GM23338 (cell line): ENCODE data around the gene TFDP1. TPM values are rescaled to one million over a fixed set of nuclear protein-coding genes. Genes with fewer than 3 reads are reported as not detected.

Experiments used
- ATAC-seq: fragments of 200-7000 bp; cut with Tn5 transposase; 3 replicates; pipeline ENCODE4 v1.9.1; 2020
- DNase-seq: peaks from one replicate; pipeline ENCODE4 v3.0.0-alpha.2; 2015; ENCODE audit warnings: low spot score
- H2AFZ ChIP-seq: fragments of 200-600 bp; sonication (generic); 2 replicates; pipeline ENCODE4 v1.8.0; 2016; ENCODE audit warnings: antibody characterized with exemption, mild to moderate bottlenecking, moderate library complexity
- H3F3A ChIP-seq: fragments of 200-600 bp; sonication (generic); replicated peaks from 2 replicates; pipeline ENCODE4 v1.8.0; 2017; ENCODE audit warnings: antibody characterized with exemption, mixed run types, low read depth
- H3K27ac ChIP-seq: fragments of 200-600 bp; sonication (generic); 2 replicates; pipeline ENCODE4 v1.6.1; 2016; ENCODE audit warnings: low read depth
- H3K27me3 ChIP-seq: fragments of 200-600 bp; sonication (generic); 2 replicates; pipeline ENCODE4 v1.8.0; 2016; ENCODE audit warnings: mild to moderate bottlenecking, mixed run types, moderate library complexity; ENCODE audit not compliant: insufficient read depth
- H3K36me3 ChIP-seq: fragments of 200-600 bp; sonication (generic); 2 replicates; pipeline ENCODE4 v1.8.0; 2016; ENCODE audit warnings: mild to moderate bottlenecking; ENCODE audit not compliant: insufficient read depth
- H3K4me1 ChIP-seq: fragments of 200-600 bp; sonication (generic); 2 replicates; pipeline ENCODE4 v1.8.0; 2016; ENCODE audit warnings: mild to moderate bottlenecking, moderate library complexity; ENCODE audit not compliant: insufficient read depth
- H3K4me2 ChIP-seq: fragments of 200-600 bp; sonication (generic); 2 replicates; pipeline ENCODE4 v1.7.1; 2017; ENCODE audit warnings: mixed run types
- H3K4me3 ChIP-seq: fragments of 200-600 bp; sonication (generic); 2 replicates; pipeline ENCODE4 v1.6.1; 2016; ENCODE audit warnings: mixed run types
- H3K79me2 ChIP-seq: fragments of 200-600 bp; sonication (generic); replicated peaks from 2 replicates; pipeline ENCODE4 v1.8.0; 2017; ENCODE audit warnings: mild to moderate bottlenecking; ENCODE audit not compliant: insufficient read depth
- H3K9me2 ChIP-seq: fragments of 200-600 bp; sonication (generic); 2 replicates; pipeline ENCODE4 v1.8.0; 2017; ENCODE audit not compliant: insufficient read depth
- H4K20me1 ChIP-seq: fragments of 200-600 bp; sonication (generic); replicated peaks from 2 replicates; pipeline ENCODE4 v1.8.0; 2017; ENCODE audit warnings: mild to moderate bottlenecking; ENCODE audit not compliant: insufficient read depth
- H3K27ac Mint-ChIP-seq: 2 replicates; pipeline ENCODE4 v1.8.0; 2020; ENCODE audit warnings: inconsistent platforms, mild to moderate bottlenecking, moderate library complexity, mixed read lengths
- H3K27me3 Mint-ChIP-seq: 3 replicates; pipeline ENCODE4 v1.8.0; 2022; ENCODE audit warnings: low read depth, mild to moderate bottlenecking, moderate library complexity, mixed read lengths, inconsistent platforms; ENCODE audit not compliant: insufficient read depth, poor library complexity
- H3K36me3 Mint-ChIP-seq: 3 replicates; pipeline ENCODE4 v1.8.0; 2021; ENCODE audit warnings: low read depth, mild to moderate bottlenecking, inconsistent platforms, moderate library complexity, mixed read lengths
- H3K4me1 Mint-ChIP-seq: 3 replicates; pipeline ENCODE4 v1.8.0; 2020; ENCODE audit warnings: mild to moderate bottlenecking, inconsistent platforms, mixed read lengths
- H3K4me3 Mint-ChIP-seq: 3 replicates; pipeline ENCODE4 v1.8.0; 2021; ENCODE audit warnings: moderate library complexity, mild to moderate bottlenecking, inconsistent platforms, mixed read lengths
- H3K9me3 Mint-ChIP-seq: 3 replicates; pipeline ENCODE4 v1.8.0; 2020; ENCODE audit warnings: moderate library complexity, mild to moderate bottlenecking, inconsistent platforms, mixed read lengths
- JUNB ChIP-seq: IDR thresholded peaks from one replicate; pipeline ENCODE4 v1.6.1; 2016; ENCODE audit warnings: antibody characterized with exemption; ENCODE audit not compliant: unreplicated experiment
- NANOG ChIP-seq: IDR thresholded peaks from 2 replicates; pipeline ENCODE4 v1.6.1; 2016; ENCODE audit warnings: antibody characterized with exemption, borderline replicate concordance
- POLR2AphosphoS5 ChIP-seq: IDR thresholded peaks from 2 replicates; pipeline ENCODE4 v1.6.1; 2016; ENCODE audit warnings: antibody characterized with exemption, low read depth
- ZNF114 ChIP-seq: fragments of 250-450 bp; sonication (Bioruptor Pico); IDR thresholded peaks from 2 replicates; pipeline ENCODE4 v1.5.0; 2020; ENCODE audit warnings: mild to moderate bottlenecking, moderate library complexity
- ZNF331 ChIP-seq: fragments of 250-450 bp; sonication (Bioruptor Pico); IDR thresholded peaks from 2 replicates; pipeline ENCODE4 v1.5.0; 2020; ENCODE audit warnings: low read depth, mild to moderate bottlenecking, moderate library complexity
- polyA plus RNA-seq: library from polyadenylated mRNA; unstranded; fragments of >200 nt; fragmentation: Nextera tagmentation; extraction: Ambion mirVana; gene quantifications from 2 replicates; pipeline ENCODE4 v1.2.1, GENCODE V29; 2016
- total RNA-seq: library from RNA; depleted of rRNA; stranded (reverse); fragments of >200 nt; shearing (Covaris generic); gene quantifications from 2 replicates; pipeline ENCODE4 v1.2.3, GENCODE V29; 2014
- TF ChIP-seq, protein P1 (sequence below): fragments of 250-450 bp; sonication (Bioruptor Pico); IDR thresholded peaks from 2 replicates; pipeline ENCODE4 v1.5.0; 2020; ENCODE audit warnings: mild to moderate bottlenecking, moderate library complexity
- TF ChIP-seq, protein P2 (sequence below): IDR thresholded peaks from 2 replicates; pipeline ENCODE4 v1.6.1; 2016; ENCODE audit warnings: antibody characterized with exemption

Gene TFDP1
- total and polyA plus RNA-seq, 2 experiments from 2014 or later = 42.9 to 80.0 TPM

DNA sequence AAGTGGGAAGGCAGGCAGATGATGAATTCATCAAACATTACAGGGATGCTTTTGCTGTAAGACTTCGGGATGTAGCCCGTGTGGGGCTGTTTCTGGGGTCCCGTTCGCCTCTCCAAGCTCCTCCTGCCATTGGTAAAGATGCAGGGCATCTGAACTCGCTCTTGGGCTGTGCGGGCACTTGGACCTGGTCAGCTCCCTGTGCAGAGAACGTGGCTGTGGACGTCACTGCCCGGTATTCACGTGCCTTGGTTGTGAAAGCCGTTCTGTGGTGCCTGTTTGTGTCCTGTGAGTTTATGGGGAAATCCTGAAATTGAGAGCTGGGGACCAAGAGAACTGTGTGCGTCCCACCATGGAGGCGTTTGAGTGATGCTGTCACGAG lies 5.4 kb downstream of the TFDP1 start:
- TF ChIP-seq ZNF114 = no peak
- TF ChIP-seq, protein P1, sequence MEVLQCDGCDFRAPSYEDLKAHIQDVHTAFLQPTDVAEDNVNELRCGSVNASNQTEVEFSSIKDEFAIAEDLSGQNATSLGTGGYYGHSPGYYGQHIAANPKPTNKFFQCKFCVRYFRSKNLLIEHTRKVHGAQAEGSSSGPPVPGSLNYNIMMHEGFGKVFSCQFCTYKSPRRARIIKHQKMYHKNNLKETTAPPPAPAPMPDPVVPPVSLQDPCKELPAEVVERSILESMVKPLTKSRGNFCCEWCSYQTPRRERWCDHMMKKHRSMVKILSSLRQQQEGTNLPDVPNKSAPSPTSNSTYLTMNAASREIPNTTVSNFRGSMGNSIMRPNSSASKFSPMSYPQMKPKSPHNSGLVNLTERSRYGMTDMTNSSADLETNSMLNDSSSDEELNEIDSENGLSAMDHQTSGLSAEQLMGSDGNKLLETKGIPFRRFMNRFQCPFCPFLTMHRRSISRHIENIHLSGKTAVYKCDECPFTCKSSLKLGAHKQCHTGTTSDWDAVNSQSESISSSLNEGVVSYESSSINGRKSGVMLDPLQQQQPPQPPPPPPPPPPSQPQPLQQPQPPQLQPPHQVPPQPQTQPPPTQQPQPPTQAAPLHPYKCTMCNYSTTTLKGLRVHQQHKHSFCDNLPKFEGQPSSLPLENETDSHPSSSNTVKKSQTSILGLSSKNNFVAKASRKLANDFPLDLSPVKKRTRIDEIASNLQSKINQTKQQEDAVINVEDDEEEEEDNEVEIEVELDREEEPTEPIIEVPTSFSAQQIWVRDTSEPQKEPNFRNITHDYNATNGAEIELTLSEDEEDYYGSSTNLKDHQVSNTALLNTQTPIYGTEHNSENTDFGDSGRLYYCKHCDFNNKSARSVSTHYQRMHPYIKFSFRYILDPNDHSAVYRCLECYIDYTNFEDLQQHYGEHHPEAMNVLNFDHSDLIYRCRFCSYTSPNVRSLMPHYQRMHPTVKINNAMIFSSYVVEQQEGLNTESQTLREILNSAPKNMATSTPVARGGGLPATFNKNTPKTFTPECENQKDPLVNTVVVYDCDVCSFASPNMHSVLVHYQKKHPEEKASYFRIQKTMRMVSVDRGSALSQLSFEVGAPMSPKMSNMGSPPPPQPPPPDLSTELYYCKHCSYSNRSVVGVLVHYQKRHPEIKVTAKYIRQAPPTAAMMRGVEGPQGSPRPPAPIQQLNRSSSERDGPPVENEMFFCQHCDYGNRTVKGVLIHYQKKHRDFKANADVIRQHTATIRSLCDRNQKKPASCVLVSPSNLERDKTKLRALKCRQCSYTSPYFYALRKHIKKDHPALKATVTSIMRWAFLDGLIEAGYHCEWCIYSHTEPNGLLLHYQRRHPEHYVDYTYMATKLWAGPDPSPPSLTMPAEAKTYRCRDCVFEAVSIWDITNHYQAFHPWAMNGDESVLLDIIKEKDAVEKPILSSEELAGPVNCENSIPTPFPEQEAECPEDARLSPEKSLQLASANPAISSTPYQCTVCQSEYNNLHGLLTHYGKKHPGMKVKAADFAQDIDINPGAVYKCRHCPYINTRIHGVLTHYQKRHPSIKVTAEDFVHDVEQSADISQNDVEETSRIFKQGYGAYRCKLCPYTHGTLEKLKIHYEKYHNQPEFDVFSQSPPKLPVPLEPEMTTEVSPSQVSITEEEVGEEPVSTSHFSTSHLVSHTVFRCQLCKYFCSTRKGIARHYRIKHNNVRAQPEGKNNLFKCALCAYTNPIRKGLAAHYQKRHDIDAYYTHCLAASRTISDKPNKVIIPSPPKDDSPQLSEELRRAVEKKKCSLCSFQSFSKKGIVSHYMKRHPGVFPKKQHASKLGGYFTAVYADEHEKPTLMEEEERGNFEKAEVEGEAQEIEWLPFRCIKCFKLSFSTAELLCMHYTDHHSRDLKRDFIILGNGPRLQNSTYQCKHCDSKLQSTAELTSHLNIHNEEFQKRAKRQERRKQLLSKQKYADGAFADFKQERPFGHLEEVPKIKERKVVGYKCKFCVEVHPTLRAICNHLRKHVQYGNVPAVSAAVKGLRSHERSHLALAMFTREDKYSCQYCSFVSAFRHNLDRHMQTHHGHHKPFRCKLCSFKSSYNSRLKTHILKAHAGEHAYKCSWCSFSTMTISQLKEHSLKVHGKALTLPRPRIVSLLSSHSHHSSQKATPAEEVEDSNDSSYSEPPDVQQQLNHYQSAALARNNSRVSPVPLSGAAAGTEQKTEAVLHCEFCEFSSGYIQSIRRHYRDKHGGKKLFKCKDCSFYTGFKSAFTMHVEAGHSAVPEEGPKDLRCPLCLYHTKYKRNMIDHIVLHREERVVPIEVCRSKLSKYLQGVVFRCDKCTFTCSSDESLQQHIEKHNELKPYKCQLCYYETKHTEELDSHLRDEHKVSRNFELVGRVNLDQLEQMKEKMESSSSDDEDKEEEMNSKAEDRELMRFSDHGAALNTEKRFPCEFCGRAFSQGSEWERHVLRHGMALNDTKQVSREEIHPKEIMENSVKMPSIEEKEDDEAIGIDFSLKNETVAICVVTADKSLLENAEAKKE (CRISPR knock-in tag) = no peak
- TF ChIP-seq POLR2AphosphoS5 = no peak
- no peak for TF ChIP-seq NANOG
- TF ChIP-seq, protein P2, sequence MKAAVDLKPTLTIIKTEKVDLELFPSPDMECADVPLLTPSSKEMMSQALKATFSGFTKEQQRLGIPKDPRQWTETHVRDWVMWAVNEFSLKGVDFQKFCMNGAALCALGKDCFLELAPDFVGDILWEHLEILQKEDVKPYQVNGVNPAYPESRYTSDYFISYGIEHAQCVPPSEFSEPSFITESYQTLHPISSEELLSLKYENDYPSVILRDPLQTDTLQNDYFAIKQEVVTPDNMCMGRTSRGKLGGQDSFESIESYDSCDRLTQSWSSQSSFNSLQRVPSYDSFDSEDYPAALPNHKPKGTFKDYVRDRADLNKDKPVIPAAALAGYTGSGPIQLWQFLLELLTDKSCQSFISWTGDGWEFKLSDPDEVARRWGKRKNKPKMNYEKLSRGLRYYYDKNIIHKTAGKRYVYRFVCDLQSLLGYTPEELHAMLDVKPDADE = no peak
- no peak for TF ChIP-seq ZNF331 (CRISPR knock-in tag)
- TF ChIP-seq JUNB = no peak
- Histone ChIP-seq H3K9me2 (no peaks in the 10 kb centered on the region), H3K27ac (0 out of 2 replicates have a peak overlapping the region, but pooled peaks have one; percentile 14), H3K4me3 (no peak overlapping the region), H3K36me3 (no peaks in the 10 kb centered on the region), H3K79me2 (peaks cover 79% of the 10 kb centered on the region), H3K27me3 (no peaks in the 10 kb centered on the region), H3F3A (no peaks in the 10 kb centered on the region), H4K20me1 (peaks cover 21% of the 10 kb centered on the region), H2AFZ (no peak overlapping the region), H3K4me1 (0 out of 2 replicates have a peak, but pooled peaks cover 7% of the 10 kb centered on the region), H3K4me2 (no peak overlapping the region)
- peaks cover 59% of the 10 kb centered on the region for H3K36me3 Mint-ChIP-seq
- H3K9me3 Mint-ChIP-seq = peaks cover 4% of the 10 kb centered on the region; the same call in 2 of the 3 replicates
- ATAC-seq = no peak
- no peak overlapping the region; the same call in 1 of the 2 replicates for H3K27ac Mint-ChIP-seq
- DNase-seq = no peak
- peaks cover 17% of the 10 kb centered on the region for H3K4me1 Mint-ChIP-seq
- H3K27me3 Mint-ChIP-seq = peaks cover 8% of the 10 kb centered on the region
- no peak overlapping the region for H3K4me3 Mint-ChIP-seq
